Activated CD8-positive, alpha-beta T cell treated with anti-CD3 and anti-CD28 coated beads, Interleukin-2, amount 10 ng/mL, durations not matched to agents 7 days and 5 days (primary cell): Measurements from ENCODE around the gene ZSCAN22. TPM values are rescaled to one million over a fixed set of nuclear protein-coding genes. Genes with fewer than 3 reads are reported as not detected.

Experiments
- ATAC-seq: fragments of 150-1000 bp; cut with Tn5 transposase; one replicate; pipeline ENCODE4 v1.10.0; 2021; ENCODE audit warnings: moderate library complexity
- CTCF ChIA-PET: fragments of 350-600 bp; sonication (Branson Sonifier 250); formaldehyde crosslinking; loops from one replicate; lab custom pipeline; 2021; ENCODE audit warnings: antibody characterized with exemption; lab: Charles Lee
- POLR2A ChIA-PET: fragments of 350-600 bp; sonication (Branson Sonifier 250); formaldehyde crosslinking; loops from one replicate; lab custom pipeline; 2021; ENCODE audit warnings: antibody characterized with exemption; lab: Charles Lee
- DNase-seq: peaks from one replicate; pipeline ENCODE4 v3.0.0-alpha.2; 2020
- H3K27ac Mint-ChIP-seq: one replicate; pipeline ENCODE4 v1.8.0; 2021; ENCODE audit warnings: mild to moderate bottlenecking, mixed read lengths
- H3K27me3 Mint-ChIP-seq: one replicate; pipeline ENCODE4 v1.8.0; 2021; ENCODE audit warnings: low read depth, mixed read lengths
- H3K36me3 Mint-ChIP-seq: one replicate; pipeline ENCODE4 v1.8.0; 2021; ENCODE audit warnings: low read depth, mixed read lengths
- H3K4me1 Mint-ChIP-seq: one replicate; pipeline ENCODE4 v1.8.0; 2021; ENCODE audit warnings: low read depth, mixed read lengths
- H3K4me3 Mint-ChIP-seq: one replicate; pipeline ENCODE4 v1.8.0; 2021; ENCODE audit warnings: mild to moderate bottlenecking, mixed read lengths
- H3K9me3 Mint-ChIP-seq: one replicate; pipeline ENCODE4 v1.8.0; 2022; ENCODE audit warnings: mixed read lengths; ENCODE audit not compliant: insufficient read depth
- total RNA-seq, 2 experiments: library from RNA; stranded (reverse); gene quantifications; one replicate each; pipeline ENCODE4 v1.2.3, GENCODE V29; 2021

ZSCAN22 gene
- total RNA-seq, 2 experiments from 2014 or later: 4.8 to 5.2 TPM

DNA sequence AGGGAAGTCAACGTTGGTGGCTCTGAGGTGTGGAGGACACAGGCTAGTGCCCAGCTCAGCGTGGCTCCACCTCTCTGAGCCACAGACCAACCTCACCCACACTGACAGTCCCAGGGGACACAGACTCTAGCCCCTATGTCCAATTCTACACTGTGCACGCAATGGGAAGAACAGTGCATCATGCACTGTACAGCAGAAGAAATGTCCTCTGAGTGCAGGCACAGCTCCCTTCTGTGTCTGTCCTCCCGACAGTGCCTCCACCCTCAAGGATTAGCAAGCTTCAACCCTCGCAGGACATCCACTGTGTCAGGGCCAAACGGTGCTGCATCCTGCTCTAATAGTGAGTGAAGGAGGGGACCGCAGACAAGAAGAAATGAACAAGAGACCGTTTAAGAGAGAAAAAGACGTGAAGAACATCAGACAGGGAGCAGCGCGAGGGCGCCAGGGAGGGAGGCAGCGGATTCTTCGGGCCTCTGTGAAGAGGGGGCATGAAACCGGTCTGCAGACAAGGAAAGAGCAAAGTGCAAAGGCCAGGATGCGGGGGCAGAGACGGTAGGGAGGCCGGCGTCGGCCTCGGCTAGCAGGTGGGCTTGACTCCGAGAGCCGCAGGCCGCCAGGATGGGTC is 53.4 kb downstream of the ZSCAN22 start:
- ChIA-PET CTCF (interaction anchor here (0.5 to 0.8 kb wide), 2 partner anchors 8 to 17 kb away, joined by 3 read pairs; partner anchors contain the start of gene ZNF497), POLR2A (interaction anchor here (0.9 to 1.5 kb wide), 3 partner anchors 16 to 33 kb away, joined by 4 to 15 read pairs (median 4); partner anchors contain the start of gene ZNF497)
- H3K27me3 Mint-ChIP-seq: no peaks in the 10 kb centered on the region
- no peak for ATAC-seq
- H3K36me3 Mint-ChIP-seq: no peaks in the 10 kb centered on the region
- peaks cover 32% of the 10 kb centered on the region for H3K4me1 Mint-ChIP-seq
- H3K27ac Mint-ChIP-seq: peak overlapping the region; percentile 94
- H3K9me3 Mint-ChIP-seq: no peaks in the 10 kb centered on the region
- peak overlapping the region; percentile 82 for H3K4me3 Mint-ChIP-seq
- no peak for DNase-seq

DNA sequence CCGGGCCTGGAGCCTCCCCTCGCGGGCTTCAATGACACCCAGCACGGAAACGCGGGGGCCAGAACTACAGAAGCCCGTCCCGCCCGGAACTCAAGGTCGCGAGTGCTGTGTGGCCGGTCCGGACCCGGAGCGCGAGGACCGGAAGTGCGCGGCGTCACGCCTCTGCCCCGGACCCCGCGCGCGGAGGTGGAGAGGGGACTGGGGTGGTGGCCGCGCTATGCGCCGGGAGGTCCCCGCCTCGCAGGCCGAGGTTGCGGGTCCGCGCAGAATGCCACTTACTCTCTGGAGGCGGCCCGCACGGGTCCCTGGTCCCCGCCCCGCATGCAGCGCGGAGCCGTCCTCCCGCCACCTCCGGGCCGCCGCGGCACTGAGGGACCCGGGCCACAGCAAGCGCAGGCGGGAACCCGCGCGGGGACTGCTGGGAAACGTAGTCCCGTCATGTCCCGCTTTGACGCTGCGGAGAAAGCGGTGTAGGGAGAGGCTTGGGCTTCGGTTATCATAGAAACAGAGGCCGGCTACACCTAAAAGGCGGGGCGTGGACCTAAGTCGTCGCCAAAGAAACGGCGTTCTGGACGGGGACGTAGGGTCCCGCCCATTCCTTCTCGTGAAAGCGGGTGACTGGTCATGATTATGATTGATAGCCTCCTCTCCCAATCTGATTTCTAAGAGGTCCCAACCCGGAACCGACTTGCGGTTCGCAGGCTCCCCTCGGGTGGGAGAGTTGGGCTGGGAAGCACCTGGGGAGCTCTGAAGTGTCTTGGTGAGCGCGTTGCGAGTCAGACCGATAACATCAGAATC is 54.1 kb downstream of the ZSCAN22 start, which contains the start of gene ZNF837:
Gene ZNF837 (minus strand): TSS at position 369 of the 798 bp plus-strand sequence. CDS start 11,698 bp downstream, outside the sequence.
- POLR2A ChIA-PET: interaction anchor here (1.0 to 1.5 kb wide), 2 partner anchors 18 to 24 kb away, joined by 3 to 15 read pairs; partner anchors contain the start of gene ZNF497
- peak; percentile 99 for DNase-seq

GRCh38 chr19:58381460-58382212 is 54.8 kb downstream of the ZSCAN22 start:
- Mint-ChIP-seq H3K9me3 (no peaks in the 10 kb centered on the region), H3K4me3 (peak overlapping the region; percentile 82), H3K27ac (peak overlapping the region; percentile 94), H3K36me3 (no peaks in the 10 kb centered on the region), H3K27me3 (no peaks in the 10 kb centered on the region), H3K4me1 (peaks cover 40% of the 10 kb centered on the region)
- DNase-seq (no peak), ATAC-seq (no peak)
- ChIA-PET CTCF (interaction anchor here (0.7 to 1.3 kb wide), 2 partner anchors 27 to 34 kb away, joined by 3 read pairs; partner anchors contain the start of gene ZNF584), POLR2A (interaction anchor here (1.0 kb wide), 2 partner anchors 25 to 34 kb away, joined by 3 read pairs; no protein-coding TSS in a partner anchor)

More for the DNA sequence above, 54.1 kb downstream of the ZSCAN22 start, which contains the start of gene ZNF837:
- H3K4me1 Mint-ChIP-seq: peaks cover 39% of the 10 kb centered on the region
- H3K4me3 Mint-ChIP-seq: peak within 1 kb of the TSS; percentile 82
- no peaks in the 10 kb centered on the region for H3K27me3 Mint-ChIP-seq
- no peaks in the 10 kb centered on the region for H3K36me3 Mint-ChIP-seq
- CTCF ChIA-PET: interaction anchor here (0.7 kb wide), 1 partner anchor 28 kb away, joined by 3 read pairs; the partner anchor contains the start of gene ZNF584
- H3K27ac Mint-ChIP-seq: peak within 1 kb of the TSS; percentile 94
- H3K9me3 Mint-ChIP-seq: no peaks in the 10 kb centered on the region
- ATAC-seq: peak; percentile 90

- ATAC-seq: no peak
- peaks cover 10% of the 10 kb centered on the region for H3K36me3 Mint-ChIP-seq
- CTCF ChIA-PET: interaction anchor here (1.3 kb wide), 1 partner anchor 36 kb away, joined by 3 read pairs; no protein-coding TSS in a partner anchor
- peak overlapping the region; percentile 40 for H3K4me3 Mint-ChIP-seq
- H3K27me3 Mint-ChIP-seq: no peaks in the 10 kb centered on the region
- peak overlapping the region; percentile 49 for H3K27ac Mint-ChIP-seq
- DNase-seq: no peak
- H3K4me1 Mint-ChIP-seq: peaks cover 44% of the 10 kb centered on the region
- H3K9me3 Mint-ChIP-seq: no peaks in the 10 kb centered on the region
- POLR2A ChIA-PET: no interaction called here
Measured at GRCh38 chr19:58382997-58383603, 56.3 kb downstream of the ZSCAN22 start.

GRCh38 chr19:58385313-58385890 is 58.6 kb downstream of the ZSCAN22 start:
- no peak for ATAC-seq
- Mint-ChIP-seq H3K27ac (peak overlapping the region; percentile 95), H3K9me3 (no peaks in the 10 kb centered on the region), H3K4me3 (peak overlapping the region; percentile 97), H3K4me1 (peaks cover 46% of the 10 kb centered on the region), H3K27me3 (no peaks in the 10 kb centered on the region), H3K36me3 (peaks cover 24% of the 10 kb centered on the region)
- DNase-seq: no peak
- CTCF ChIA-PET: interaction anchor here (1.0 kb wide), 1 partner anchor 134 kb away, joined by 3 read pairs; no protein-coding TSS in a partner anchor
- POLR2A ChIA-PET: interaction anchor here (1.2 to 1.6 kb wide), 2 partner anchors 23 to 202 kb away, joined by 3 to 4 read pairs; partner anchors contain the start of genes ZNF274 and ZNF497

- no peaks in the 10 kb centered on the region for H3K9me3 Mint-ChIP-seq
- ATAC-seq: no peak
- H3K36me3 Mint-ChIP-seq: peaks cover 30% of the 10 kb centered on the region
- ChIA-PET POLR2A (interaction anchor here (1.0 to 2.0 kb wide), 4 partner anchors 23 to 567 kb away, joined by 3 to 11 read pairs (median 4); partner anchors contain the start of genes ZNF274 and ZNF497), CTCF (interaction anchor here (1.0 kb wide), 1 partner anchor 133 kb away, joined by 3 read pairs; no protein-coding TSS in a partner anchor)
- H3K4me1 Mint-ChIP-seq: peaks cover 52% of the 10 kb centered on the region
- no peaks in the 10 kb centered on the region for H3K27me3 Mint-ChIP-seq
- H3K27ac Mint-ChIP-seq: peak overlapping the region; percentile 95
- H3K4me3 Mint-ChIP-seq: peak overlapping the region; percentile 97
- no peak for DNase-seq
Measured at GRCh38 chr19:58385891-58386575, 59.2 kb downstream of the ZSCAN22 start.

GRCh38 chr19:58386576-58387337 is 60.0 kb downstream of the ZSCAN22 start, which contains the start of gene RPS5:
TSS of gene RPS5 (plus strand) at chr19:58387269. CDS start at chr19:58388138, 869 bp downstream.
- Mint-ChIP-seq H3K27me3 (no peaks in the 10 kb centered on the region), H3K27ac (peak within 1 kb of the TSS; percentile 95), H3K9me3 (no peaks in the 10 kb centered on the region), H3K36me3 (peaks cover 36% of the 10 kb centered on the region), H3K4me1 (peaks cover 58% of the 10 kb centered on the region), H3K4me3 (peak within 1 kb of the TSS; percentile 97)
- ATAC-seq (peak; percentile 87), DNase-seq (peak; percentile 98)
- POLR2A ChIA-PET: interaction anchor here (0.6 to 2.0 kb wide), 7 partner anchors 20 to 568 kb away, joined by 3 to 11 read pairs (median 4); partner anchors contain the start of genes ZNF132, ZNF274 and ZNF497
- CTCF ChIA-PET: interaction anchor here (1.0 to 1.7 kb wide), 2 partner anchors 132 to 194 kb away, joined by 3 to 5 read pairs; no protein-coding TSS in a partner anchor

DNA sequence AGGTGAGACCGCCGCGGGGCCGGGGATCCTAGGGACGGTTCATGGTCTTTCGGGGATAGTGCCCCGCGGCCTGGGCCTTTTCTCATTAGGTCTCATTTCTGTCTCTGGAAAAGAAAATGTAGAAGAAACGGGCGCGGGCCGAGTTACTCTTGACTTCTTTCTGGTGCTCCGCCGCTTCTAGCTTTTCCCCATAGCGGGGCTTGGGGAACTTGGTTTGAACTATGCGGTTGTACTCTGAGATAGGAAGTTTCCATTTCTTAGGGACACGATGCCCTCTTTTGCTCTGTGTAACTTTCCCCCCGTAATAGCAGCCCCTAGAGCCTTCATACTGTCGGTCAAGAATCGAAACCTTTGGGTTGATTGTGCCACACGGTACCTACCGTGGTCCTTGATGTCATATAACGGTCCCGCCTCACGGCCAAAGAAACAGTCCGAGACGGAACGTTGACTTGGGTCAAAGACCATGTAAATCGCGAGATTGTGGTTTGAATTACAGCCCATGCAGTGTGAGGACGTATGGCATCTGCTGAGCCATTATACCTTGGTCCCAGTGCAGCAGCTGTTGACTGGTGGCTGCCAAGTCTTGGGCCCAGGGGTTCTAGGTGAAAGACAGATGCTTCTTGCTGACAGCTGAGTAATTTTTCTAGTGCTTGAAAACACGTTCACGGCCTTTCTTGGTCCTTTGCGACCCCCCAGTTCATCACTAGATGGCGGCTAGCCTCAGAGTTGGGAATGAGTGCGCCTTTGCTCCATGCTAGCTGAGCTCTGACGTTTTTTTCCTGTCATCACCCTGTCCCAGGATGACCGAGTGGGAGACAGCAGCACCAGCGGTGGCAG is 60.8 kb downstream of the ZSCAN22 start:
- Mint-ChIP-seq H3K4me3 (peak overlapping the region; percentile 97), H3K9me3 (no peaks in the 10 kb centered on the region), H3K36me3 (peaks cover 42% of the 10 kb centered on the region), H3K4me1 (peaks cover 57% of the 10 kb centered on the region), H3K27ac (peak overlapping the region; percentile 95), H3K27me3 (no peaks in the 10 kb centered on the region)
- ChIA-PET POLR2A (interaction anchor here (0.6 to 2.0 kb wide), 6 partner anchors 19 to 157 kb away, joined by 3 to 11 read pairs (median 3); partner anchors contain the start of genes ZNF132 and ZNF497), CTCF (interaction anchor here (1.7 to 2.2 kb wide), 2 partner anchors 132 to 193 kb away, joined by 5 to 7 read pairs; partner anchors contain the start of gene ZBTB45)
- peak; percentile 5 for ATAC-seq
- DNase-seq: no peak
